Endometrial microvascular endothelial cells (primary cell): ENCODE measurements around the gene MVD. TPM values are rescaled to one million over a fixed set of nuclear protein-coding genes. Genes with fewer than 3 reads are reported as not detected.

Experiments used
- in situ Hi-C: cut with HindIII; loops from 2 replicates; pipeline ENCODE4 v1.10.0; 2017; ENCODE audit warnings: low sequenced_read_pairs, low pct_unique_long_range_greater_than_20kb; ENCODE audit errors: inconsistent ontology term
- total RNA-seq: library from RNA; depleted of rRNA; stranded (reverse); fragments of >200 nt; gene quantifications from one replicate; pipeline ENCODE4 v1.2.3, GENCODE V29; 2015; ENCODE audit errors: inconsistent ontology term

Gene MVD
- total RNA-seq, 1 donor from 2014 or later: 28.0 TPM

DNA sequence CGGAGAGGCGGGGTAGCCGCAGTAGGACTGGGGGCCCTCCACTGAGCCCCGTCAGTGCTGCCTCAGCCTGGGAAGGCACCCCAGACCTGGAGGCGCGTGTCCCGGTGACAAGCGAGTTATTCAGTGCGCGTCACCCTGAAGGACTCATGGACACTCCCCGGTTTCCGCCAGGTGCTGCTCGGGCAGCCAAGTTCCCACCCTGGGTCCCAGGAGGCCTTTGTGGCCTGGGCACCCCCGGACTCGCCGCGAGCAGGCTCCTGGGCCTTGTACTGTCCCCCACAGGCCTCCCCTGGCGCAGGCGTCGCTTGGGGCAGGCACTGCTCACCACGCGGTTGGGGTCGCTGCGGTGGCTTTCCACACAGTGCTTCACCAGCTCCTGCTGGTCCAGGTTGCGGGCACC, 35.8 kb upstream of the MVD start:
- in situ Hi-C loops: no loop called here

GRCh38 chr16:88697831-88698615, 35.1 kb upstream of the MVD start:
- in situ Hi-C loops: no loop called here

DNA sequence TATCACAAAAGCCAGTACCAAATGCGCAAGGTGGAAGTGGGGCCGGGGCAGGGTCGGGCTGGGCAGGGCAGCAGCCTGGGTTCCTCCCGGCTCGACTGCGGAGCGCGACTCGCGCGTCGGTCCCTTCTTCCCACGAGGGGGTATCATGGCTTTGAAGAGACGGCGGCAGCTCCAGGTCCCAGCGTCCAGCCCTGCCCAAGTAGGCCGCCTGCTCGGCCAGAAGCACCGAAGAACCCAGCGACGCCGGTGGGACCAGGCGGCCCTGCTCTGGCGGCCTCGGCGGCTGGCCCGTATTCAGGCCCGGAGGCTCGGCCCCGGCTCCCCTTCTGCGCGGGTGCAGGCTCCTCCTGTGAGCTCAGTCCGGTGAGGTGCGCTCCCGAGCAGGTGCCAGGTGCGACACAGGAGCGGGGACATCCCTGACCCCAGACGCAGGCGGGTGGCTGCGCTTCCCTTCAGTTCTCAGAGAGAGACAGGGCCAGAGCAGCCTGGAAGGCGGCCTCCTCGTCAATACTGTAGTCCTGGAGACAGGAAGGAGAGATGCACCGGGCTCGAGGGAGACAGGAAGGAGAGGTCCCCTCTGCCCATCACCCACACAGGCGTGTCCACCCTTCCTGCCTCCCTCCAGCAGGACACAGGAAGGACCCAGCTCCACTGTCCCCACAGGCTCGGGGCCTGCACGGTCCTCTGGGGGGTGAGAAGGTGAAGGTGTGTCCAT, 34.4 kb upstream of the MVD start:
- in situ Hi-C loops: no loop called here

- in situ Hi-C loops: no loop called here
Measured at GRCh38 chr16:88696441-88696840, 33.5 kb upstream of the MVD start.

DNA sequence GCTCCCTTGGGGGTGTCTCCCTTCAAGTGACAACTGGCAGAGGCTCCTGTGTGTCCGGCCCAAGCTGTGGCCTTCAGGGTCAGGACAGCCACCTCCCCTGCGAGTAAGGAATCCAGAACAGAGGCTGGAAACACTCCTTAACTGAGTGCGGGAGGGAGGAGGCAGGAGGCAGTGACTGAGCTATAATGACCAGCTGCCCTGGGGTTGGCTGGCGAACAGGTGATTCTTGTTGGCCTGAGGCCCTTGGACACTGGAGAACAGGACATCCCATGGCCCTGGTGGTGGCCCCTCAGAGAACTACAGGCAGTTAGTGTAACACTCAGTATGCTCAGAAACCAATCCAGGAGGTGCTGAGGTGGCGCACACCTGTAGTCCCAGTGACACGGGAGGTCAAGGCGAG, 32.9 kb upstream of the MVD start:
- in situ Hi-C loops: no loop called here

DNA sequence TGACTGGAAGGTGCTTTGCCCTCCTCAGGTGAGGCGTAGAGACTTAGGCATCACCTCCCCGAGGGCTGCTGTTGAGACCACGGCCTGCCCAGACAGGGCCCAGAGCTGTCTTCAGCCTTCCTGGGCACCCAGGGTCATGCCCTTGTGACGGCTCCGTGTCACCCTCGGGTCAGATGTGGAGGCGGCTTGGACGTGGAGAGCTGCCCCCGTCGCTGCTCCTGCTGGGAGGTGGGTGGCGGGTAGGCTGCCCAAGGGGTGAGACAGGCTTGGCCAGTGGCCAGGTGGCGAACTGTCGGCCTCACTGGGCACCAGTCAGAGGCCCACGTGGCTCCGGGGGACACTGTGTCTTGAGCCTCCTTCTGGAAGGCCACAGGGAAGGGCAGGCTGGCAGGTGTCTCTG, 32.3 kb upstream of the MVD start:
- in situ Hi-C loops: no loop called here

DNA sequence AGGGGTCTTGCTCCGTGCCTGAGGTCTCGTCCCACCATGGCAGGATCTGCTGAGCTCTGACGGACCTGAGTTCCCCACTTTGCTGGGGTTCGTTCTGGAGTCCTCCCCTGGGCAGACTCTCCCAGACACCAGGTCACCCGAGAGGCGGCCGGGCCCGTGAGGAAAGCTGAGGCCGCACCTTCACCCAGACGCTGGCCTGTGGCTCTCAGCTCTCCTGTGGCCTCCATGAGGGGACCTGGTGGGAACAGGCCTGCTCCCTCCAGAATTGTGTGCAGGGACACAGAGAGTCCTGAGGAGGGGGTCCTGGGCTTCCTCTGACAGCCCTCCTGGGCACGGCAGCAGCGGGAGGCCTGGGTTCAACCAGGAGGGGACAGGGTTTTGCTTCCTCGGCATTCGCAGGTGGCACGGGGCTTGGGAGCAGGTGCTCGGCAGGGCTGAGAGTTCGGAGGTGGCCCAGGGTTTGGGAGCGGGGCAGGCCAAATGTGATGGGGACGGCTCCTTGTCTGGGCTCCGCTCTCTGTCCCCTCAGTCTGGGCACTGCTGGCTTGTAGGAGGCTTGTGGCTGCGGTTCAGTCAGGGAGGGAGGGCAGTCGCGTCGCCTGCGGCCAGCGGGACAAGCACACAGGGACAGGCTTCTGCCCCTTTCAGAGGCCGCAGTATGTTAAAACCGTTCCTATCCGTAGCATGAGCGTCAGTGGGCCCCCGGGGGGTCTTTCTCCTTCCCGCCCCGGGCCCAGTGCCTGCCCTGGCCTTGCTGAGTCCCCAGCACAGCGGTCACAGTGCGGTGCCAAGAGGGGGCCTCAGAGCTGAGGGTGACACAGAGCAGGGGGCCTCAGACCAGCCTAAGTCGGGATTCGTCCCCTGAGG, 31.6 kb upstream of the MVD start:
- in situ Hi-C loops: no loop called here

- in situ Hi-C loops: no loop called here
Measured at GRCh38 chr16:88693420-88694177, 30.7 kb upstream of the MVD start.

- in situ Hi-C loops: no loop called here
Measured at GRCh38 chr16:88692861-88693260, 30.0 kb upstream of the MVD start.

GRCh38 chr16:88691924-88692560, 29.2 kb upstream of the MVD start:
- in situ Hi-C loops: no loop called here

- in situ Hi-C loops: no loop called here
Measured at GRCh38 chr16:88691129-88691813, 28.4 kb upstream of the MVD start.

DNA sequence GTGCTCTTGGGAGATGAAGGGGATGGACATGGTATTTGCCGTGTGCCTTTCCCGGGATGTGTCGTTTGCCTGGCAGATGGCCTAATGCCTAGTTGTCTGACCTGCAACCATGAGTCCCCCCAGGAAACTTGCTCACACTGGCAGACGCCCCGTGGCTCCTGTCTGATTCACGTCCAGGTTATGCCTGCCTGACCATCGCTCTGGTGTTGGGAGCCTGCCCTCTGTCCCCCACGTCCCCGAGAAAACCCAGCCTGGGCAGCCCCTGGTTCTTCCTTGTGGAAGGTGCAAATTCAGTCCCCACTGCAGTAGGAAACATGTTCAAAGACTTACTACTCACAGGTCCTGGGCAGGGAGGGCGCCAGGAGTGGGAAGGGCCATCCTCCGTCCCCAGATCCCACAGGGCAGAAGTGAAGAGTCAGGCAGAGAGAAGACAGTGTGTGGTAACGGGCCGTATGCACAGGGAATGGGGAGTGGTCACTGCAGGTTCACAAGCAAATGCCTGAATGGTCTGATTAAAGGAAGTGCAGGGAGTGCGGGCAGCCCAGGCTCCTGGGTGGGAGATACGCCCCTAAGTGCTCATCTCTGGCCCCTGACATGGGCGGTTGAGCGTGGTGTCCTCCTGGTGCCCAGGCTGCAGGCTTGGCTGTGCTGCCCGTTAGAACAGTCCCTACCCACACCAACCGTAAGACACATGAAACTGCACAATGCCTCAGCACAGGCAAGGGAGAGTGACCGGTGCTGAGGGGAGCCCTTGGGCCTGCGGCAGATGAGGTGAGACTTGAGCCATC, 27.6 kb upstream of the MVD start:
- in situ Hi-C loops: no loop called here

GRCh38 chr16:88688013-88688778, 25.3 kb upstream of the MVD start:
- in situ Hi-C loops: no loop called here

GRCh38 chr16:88687676-88688012, 24.8 kb upstream of the MVD start:
- in situ Hi-C loops: no loop called here

DNA sequence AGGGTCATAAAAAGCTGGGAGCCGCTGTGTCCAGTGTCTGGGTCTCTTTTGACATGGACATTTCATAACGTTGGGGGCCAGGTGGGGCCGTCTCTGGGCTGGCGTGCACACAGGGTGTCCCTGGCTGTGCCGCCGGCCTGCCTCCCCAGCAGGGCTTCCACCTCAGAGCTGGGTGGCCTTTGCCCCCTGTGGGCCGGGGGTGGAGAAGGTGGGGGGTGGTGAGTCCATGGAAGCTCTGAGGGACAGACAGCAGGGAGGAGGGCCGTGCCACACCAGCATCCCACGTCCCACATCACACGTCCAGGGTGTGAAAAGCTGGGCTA, 24.3 kb upstream of the MVD start:
- in situ Hi-C loops: no loop called here

- in situ Hi-C loops: no loop called here
Measured at GRCh38 chr16:88686439-88687253, 23.8 kb upstream of the MVD start, which contains the start of gene SNAI3. Gene SNAI3, minus strand, starts transcription at chr16:88686507. Its CDS starts 101 bp downstream, at chr16:88686406.
